HG02970 (cell line): ENCODE results near the gene CD27.

Source experiments
- ATAC-seq: cut with Tn5 transposase; IDR thresholded peaks from one replicate; pipeline ENCODE4 v1.9.1; 2021; ENCODE audit warnings: mild to moderate bottlenecking, moderate library complexity, moderate number of reproducible peaks; ENCODE audit not compliant: unreplicated experiment, low FRiP score

CD27 gene

GRCh38 chr12:6432991-6433390 is 11.8 kb upstream of the CD27 start:
- no peak for ATAC-seq

DNA sequence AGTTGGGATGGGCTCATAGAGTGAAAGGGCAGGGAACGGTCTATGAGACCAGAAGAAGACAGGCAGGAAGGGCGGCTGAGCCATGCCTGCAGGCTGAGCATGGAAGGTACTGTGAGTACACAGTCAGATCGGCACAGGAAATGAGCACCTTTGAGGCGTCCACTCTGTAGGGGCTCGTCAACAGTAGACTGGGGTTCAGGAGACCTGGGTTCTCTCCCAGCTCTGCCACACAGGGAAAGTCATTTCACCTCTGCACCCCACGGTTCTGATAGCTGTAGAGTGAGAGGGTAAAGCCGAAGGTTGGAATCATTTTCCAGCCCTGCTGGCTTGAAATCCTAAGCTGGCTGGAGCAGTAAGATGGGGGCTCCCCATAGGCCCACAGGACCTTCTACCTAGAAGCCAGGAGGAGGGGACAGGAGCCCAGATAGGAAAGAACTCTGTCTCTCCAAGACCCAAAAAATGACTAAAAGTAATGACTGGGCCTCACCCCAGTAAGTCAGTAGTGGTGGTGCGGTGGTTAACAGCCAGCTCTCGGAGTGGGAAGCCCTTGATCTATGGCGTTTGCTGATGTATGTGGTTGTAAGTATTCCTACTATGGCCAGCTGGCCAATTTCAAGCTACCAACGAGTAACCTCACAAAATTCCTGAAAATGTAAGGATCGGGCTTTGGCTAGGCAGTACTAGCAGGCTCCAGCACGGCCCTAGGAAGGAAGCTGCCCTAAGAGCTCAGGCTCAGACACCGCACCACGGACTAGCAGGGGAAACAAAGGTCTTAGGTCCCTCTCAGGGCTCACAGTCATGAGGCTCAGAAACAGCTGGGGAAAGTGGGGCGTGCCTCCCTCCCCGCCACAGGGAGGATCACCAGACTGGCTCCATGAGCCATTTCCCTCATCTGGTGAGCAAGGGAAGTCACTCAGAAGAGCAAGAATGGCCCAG is 10.3 kb upstream of the CD27 start:
- no peak for ATAC-seq

DNA sequence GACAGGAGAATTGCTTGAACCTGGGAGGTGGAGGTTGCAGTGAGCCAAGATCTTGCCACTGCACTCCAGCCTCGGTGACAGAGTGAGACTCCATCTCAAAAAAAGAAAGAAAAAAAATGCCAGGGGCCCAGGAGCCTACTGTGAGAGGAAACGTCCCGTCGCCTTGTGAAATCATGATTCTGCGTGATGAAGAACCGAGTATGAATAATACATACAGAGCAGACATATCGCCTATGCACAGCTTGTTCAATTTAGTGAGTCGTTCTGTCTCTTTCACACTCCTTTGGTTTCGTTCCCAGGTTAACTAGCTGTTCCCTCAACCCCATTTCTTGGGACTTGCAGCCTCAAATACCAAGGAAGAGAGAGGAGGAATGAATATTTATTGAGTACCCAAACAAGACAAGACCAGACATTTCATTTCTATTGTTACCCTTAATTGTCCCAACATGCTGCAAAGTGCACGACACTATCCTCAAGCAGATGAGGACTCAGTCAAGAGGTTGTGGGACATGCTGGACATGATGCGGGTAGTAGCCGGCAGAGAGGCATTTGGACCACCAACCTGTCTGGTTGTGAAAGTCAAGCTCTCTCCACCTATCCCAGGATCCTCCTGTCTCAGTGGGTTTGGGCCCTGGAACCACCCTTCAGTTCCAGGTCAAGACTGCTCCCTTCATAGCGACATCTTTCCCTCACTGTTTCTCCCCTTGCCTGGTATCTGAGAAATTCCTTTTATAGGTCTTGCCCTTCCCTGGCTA is 8.6 kb upstream of the CD27 start:
- ATAC-seq: no peak

- no peak for ATAC-seq
Observed at GRCh38 chr12:6437586-6437985, 7.2 kb upstream of the CD27 start.

DNA sequence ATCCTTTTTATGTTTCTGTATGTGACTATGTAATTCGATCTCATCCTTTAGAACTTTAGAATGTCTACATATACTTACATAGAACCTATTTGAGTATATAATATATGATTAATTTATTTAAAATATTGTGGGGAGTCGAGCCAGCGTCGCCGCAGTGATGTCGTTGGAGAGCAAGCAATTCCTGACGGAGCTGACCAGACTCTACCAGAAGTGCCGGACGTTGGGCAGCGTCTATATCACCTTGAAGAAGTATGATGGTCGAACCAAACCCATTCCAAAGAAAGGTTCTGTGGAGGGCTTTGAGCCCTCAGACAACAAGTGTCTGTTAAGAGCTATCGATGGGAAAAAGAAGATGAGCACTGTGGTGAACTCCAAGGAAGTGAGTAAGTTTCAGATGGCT is 6.4 kb upstream of the CD27 start:
- no peak for ATAC-seq

DNA sequence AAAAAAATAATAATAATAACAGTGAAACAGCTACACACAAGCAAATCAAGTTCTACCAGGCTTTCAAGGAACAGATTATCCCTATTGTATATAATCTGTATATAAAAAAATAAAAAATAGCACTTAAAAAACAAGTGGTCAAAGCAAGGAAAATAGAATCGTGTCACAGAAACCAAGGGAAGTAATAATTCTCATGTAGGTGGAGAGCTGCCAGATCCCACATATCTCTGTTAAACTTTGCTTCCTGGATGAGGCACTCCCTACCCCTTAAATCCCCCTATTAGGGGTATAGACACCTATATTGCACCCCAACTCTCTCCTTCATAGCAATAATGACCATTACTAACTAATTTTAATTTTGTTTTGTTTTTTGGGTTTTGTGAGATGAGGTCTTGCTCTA is 4.4 kb upstream of the CD27 start:
- no peak for ATAC-seq

DNA sequence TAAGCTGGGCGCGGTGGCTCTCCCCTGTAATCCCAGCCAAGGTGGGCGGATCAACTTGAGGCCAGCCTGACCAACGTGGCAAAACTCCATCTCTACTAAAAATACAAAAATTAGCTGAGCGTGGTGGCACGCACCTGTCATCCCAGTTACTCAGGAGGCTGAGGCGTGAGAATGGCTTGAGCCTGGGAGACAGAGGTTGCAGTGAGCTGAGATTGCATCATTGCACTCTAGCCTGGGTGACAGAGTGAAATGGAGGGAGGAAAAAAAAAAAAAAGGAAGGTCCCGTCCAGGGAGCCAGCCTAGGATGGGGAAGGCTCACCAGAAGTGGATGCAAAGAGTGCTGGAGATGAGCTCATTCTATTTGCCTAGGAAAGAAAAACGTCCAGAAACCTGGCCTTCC is 1.9 kb upstream of the CD27 start:
- ATAC-seq: no peak

GRCh38 chr12:6443361-6443983 is 1.3 kb upstream of the CD27 start:
- no peak for ATAC-seq

GRCh38 chr12:6444031-6444430 is 724 bp upstream of the CD27 start:
- no peak for ATAC-seq

GRCh38 chr12:6450091-6450868 is 5.5 kb downstream of the CD27 start:
- ATAC-seq: no peak

- no peak for ATAC-seq
Observed at GRCh38 chr12:6450869-6451347, 6.2 kb downstream of the CD27 start.

DNA sequence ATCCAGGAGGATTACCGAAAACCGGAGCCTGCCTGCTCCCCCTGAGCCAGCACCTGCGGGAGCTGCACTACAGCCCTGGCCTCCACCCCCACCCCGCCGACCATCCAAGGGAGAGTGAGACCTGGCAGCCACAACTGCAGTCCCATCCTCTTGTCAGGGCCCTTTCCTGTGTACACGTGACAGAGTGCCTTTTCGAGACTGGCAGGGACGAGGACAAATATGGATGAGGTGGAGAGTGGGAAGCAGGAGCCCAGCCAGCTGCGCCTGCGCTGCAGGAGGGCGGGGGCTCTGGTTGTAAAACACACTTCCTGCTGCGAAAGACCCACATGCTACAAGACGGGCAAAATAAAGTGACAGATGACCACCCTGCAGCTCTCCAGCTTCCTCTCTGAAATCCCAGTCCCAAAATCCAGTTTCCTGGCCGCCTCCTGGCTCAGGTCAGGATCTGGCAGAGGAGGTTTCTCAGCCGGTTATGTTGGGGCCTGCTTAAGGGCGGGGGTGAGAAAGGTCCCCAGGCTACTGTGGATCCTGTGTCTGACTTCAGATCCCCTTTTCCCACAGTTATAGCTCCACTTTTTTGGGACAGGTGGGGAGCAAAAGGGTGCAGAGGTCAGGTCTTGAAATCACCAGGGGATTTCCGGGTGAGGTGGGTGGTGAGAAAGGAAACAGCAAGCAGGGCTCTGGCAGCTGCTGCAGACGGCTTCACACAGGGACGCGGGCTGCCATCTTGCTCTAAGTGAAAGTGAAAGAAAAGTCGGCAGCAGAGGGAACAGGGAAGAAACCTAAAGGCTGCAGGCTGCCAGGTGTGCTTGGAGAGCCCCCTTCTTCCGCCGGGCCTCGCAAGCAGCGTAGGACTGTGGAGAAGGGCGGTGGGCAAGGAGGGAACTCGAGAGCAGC is 6.8 kb downstream of the CD27 start, which contains the start of gene TAPBPL:
TAPBPL (plus strand) TSS at position 695 of the 897 bp plus-strand sequence. CDS start 207 bp downstream, outside the sequence.
- peak; percentile 40 for ATAC-seq

- ATAC-seq: no peak
Observed at GRCh38 chr12:6452245-6452943, 7.6 kb downstream of the CD27 start.

GRCh38 chr12:6452944-6453630 is 8.3 kb downstream of the CD27 start:
- ATAC-seq: no peak

- ATAC-seq: no peak
Observed at GRCh38 chr12:6457220-6457945, 12.6 kb downstream of the CD27 start.

DNA sequence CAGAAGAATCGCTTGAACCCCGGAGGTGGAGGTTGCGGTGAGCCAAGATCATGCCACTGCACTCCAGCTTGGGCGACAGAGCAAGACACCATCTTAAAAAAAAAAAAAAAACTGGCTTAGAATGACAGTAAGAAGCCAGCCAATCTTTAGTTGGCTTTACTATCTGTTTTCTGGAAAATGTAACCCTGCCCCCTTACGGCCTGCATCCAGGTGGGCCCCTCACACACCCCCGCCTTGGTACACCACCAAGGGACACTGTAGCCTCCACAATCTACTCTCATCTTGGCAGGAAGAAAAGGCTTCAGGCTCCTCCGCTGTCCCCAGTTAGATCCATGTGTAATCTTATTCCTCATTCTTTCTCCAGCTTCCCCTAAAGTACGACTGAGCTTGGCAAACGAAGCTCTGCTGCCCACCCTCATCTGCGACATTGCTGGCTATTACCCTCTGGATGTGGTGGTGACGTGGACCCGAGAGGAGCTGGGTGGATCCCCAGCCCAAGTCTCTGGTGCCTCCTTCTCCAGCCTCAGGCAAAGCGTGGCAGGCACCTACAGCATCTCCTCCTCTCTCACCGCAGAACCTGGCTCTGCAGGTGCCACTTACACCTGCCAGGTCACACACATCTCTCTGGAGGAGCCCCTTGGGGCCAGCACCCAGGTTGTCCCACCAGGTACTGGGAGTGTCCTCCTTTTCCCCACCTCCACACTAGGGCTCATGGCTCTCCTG is 13.7 kb downstream of the CD27 start:
- no peak for ATAC-seq

- no peak for ATAC-seq
Observed at GRCh38 chr12:6459004-6459337, 14.2 kb downstream of the CD27 start.
